Muscle of arm (tissue), 14 donors: ENCODE results near the gene FEZF1. TPM values are rescaled to one million over a fixed set of nuclear protein-coding genes. Genes with fewer than 3 reads are reported as not detected.

Experiments used
- DNase-seq: peaks from one replicate; pipeline ENCODE4 v3.0.0-alpha.2; 2013
- long read RNA-seq, 11 donors: transcript quantifications; one replicate each; lab custom pipeline, GENCODE V29; 2026
- polyA plus RNA-seq, 12 donors: library from polyadenylated mRNA; unstranded; fragments of 120-200 nt; gene quantifications; one replicate each; pipeline ENCODE4 v1.2.1, GENCODE V29; 2013; ENCODE audit not compliant: insufficient read length in 12 of 12

The FEZF1 gene
- polyA plus RNA-seq, result not detected
- long read RNA-seq, donor 1, result 0 reads
- long read RNA-seq, donor 2, result 0 reads
- long read RNA-seq, donor 3, result 0 reads
- long read RNA-seq, donor 4, result 0 reads
- long read RNA-seq, donor 5, result 0 reads
- long read RNA-seq, donor 6, result 0 reads
- long read RNA-seq, donor 7, result 0 reads
- long read RNA-seq, donor 8, result 0 reads
- long read RNA-seq, donor 9, result 0 reads
- long read RNA-seq, donor 10, result 0 reads
- long read RNA-seq, donor 11, result 0 reads

DNA sequence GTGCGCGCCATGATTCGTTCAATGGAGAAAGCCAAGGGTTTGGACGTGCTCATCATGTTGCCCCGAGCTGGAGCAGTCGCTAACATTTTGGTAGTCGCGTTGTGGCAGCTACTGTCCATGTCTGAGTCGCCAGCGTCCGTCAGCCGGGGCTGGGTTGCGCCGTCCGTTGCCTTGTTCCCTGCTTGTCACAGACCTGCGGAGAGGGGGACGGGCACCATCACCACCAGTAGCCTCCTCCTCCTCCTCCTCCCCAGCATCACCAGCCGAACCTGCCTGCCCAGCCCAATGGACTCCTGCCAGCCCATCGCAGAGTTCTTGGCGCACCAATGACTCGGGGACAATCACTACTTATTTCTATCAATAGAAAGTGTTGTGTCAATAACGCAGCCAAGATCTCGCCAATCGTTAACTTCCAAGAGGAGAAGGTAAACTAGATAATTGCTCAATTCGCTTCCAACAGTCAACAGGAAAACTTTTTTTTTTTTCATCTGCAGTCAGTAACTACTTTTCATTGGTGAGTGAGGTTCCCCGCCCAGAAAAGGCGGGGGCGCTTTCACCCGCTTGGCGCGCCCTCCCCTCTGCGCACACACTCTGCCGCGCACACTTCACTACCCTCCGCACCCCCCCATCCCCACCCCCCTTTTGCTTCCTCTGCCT is at the start of gene FEZF1:
Gene FEZF1 (minus strand): TSS at position 432 of the 657 bp plus-strand sequence. CDS start 313 bp downstream, at position 119.
- no peak for DNase-seq

DNA sequence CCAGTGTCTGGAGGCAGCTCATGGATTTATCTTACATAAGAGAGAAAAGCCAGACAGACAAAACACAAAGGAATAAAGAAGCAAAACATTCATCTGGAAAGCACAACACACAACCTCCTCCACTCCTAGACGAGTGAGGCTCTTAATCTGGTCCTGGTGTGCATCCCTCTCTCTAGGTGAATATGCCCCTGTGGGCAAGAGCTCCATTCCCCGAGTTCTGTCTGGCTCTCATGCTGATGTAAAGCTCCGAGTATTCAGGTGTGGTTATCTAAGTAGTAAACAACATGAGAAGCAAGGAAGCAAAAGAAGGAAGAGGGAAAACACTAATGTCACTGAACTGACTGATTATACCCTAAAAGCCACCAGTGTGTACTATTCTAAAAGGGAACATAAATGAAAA is 47.9 kb upstream of the FEZF1 start:
- DNase-seq, result no peak

DNA sequence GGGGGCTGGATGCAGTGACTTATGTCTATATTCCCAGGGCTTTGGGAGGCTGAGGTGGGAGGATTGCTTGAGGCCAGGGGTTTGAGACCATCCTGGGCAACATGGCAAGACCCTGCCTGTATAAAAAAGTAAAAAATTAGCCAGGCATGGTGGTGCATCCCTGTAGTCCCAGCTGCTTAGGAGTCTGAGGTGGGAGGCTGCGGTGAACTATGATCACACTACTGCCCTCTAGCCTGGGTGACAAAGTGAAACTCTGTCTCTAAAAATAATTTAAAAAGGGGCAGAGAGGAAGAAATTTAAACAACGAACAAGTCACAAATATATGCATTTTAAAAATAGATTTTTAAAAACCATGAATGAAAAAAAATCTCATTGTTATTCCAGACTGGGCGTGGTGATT is 46.2 kb upstream of the FEZF1 start:
- DNase-seq, result no peak

DNA sequence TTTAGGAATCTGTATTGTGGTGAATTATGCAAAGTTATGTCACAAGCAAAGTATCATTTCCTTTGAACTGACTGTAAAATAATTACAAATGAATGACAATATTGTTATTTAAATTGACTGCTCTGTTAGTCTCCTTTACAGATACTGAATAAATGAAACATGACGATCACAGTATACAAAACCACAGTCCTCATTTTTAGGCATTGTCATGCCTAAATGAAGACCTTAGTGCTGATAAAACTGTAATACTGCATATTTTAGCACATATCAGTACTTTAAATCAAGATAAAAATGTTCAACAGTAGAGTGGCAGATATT is 39.7 kb upstream of the FEZF1 start:
- DNase-seq, result no peak

DNA sequence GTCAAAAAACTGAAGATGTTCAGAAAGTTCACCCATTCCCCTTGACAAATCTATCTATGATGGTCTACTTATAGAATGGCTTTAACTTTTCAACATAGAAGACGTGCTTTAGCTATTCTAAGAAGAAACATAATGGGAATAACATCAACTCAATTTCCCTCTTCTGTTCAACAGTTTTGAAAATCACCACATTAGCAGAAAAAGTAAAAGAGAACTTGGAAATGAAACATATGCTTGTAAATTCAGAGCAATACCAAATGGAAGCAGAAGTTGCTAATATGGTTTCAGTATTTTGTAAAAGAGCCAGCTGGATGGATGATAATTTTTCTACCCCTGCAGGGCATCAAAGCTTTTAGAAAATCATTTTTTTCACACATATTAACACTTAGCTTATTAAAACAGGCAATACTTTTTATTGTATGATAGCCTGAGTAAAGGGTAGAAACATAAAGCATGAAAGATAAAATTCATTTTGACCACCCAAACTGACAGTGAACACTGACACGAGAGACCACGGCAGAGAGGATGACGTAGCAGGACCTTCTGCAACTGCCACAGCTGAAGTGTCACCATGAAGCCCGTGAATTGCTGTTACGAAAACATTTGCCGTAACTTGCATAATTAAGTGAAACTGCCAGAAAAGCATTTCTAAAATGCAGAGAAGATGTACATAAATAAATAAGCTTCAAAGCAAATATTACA is 39.2 kb upstream of the FEZF1 start:
- DNase-seq, result no peak

DNA sequence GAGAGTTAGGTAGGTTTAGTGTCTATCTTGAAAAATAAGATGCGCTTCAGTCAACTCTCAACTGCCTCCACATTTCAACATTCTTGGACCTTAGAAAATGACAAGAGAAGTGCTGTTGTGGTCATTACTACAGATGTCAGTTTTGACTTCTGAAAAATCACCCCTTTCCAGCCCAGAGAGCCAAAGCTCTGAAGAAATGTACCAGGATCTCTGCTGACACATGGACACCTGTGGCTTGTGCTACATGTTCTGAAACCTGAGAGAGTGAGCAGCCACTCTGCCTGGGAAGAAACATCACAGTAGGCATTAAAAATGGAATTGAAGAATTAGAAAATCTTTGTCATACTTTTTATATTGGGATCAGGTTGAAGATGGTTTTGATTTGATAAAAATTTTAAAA is 35.9 kb upstream of the FEZF1 start:
- no peak for DNase-seq

DNA sequence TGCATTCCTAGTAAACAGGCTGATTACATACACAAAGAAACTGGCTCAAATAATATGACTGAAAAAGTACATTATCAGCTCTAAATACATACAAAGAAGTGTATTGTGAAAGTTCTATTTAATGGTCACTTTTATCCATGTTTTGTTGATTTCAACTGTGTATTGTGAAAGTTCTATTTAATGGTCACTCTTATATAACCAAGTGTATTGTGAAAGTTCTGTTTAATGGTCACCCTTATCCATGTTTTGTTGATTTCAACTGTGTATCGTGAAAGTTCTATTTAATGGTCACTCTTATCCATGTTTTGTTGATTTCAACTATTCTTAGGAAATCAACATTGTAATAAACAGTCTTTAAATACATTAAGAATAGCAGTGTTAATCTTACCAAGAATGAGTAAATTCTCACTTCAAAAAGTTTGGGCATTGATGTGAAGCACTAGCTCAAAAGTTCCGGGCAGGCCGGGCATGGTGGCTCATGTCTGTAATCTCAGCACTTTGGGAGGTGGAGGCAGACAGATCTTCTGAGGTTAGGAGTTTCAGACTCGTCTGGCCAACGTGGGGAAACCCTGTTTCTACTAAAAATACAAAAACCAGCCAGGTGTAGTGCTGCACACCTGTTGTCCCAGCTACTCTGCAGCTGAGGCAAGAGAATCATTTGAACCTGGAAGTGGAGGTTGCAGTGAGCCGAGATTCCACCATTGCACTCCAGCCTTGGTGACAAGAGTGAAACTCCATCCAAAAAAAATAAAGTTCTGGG is 34.8 kb upstream of the FEZF1 start:
- no peak for DNase-seq

DNA sequence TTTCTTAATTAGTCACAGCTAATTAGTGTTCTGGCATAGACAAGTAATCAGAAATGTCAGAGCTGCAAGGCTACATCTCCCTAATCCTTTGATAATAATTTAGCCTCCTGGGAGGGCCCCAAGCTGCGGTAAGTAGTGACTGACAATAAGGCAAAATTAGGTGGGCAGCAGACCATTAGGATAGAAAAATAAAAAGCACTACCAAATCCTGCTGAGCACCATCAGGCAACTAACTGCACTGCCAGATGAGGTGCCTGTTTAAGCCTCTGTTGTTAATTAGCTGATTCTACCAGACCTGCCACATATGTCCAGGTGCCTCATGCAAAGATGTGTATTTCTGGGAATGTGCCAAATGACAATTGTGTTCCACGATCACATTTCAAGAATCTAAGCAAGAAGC is 32.5 kb upstream of the FEZF1 start:
- DNase-seq, result no peak

DNA sequence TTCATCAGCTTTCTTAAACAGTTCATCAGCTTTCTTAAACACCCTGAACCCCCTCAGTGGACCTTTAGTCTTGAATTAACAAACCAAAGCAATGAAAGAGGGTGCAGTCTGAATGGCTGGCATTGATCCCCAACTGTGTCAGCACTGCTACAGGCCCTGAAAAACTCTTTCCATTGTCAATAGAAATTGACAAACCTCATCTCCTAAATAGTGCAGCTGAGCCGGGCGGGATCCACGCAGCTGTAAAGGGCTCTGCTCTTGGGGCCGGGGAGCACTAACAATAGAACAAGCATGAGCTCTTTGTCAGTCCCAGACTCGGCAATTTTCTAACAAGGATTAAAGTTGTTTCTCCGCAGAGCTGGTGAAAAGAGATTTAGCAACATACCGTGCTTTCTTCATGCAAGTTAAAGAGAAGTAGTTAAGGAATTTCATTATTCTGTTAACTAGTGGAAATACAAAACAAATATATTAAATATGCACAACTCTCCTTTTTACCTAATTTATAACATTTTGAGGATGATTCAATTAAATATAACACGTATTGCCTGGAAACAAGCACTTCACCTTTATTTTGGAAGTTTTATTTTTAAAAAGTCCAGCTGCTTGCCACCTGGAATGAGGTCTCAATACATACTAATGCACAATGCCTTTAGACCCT is 24.7 kb upstream of the FEZF1 start:
- DNase-seq, result no peak

DNA sequence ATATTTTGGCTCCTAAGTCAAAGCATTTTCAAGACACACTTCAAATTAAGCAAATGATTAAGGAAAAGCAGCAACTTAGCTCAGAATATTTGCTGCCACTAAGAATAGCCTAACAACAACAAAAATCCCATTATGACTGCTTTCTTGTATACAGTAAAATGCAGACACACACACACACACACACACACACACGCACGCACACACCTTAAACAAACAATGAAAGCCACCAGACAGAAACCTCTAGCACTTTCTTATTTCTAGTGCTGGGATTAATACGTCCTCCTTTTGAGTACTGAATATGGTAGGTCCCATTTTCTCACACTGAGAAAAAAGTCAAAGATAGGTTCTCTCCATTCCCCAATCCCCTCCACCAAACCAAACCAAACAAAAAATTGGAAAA is 23.4 kb upstream of the FEZF1 start:
- no peak for DNase-seq

DNA sequence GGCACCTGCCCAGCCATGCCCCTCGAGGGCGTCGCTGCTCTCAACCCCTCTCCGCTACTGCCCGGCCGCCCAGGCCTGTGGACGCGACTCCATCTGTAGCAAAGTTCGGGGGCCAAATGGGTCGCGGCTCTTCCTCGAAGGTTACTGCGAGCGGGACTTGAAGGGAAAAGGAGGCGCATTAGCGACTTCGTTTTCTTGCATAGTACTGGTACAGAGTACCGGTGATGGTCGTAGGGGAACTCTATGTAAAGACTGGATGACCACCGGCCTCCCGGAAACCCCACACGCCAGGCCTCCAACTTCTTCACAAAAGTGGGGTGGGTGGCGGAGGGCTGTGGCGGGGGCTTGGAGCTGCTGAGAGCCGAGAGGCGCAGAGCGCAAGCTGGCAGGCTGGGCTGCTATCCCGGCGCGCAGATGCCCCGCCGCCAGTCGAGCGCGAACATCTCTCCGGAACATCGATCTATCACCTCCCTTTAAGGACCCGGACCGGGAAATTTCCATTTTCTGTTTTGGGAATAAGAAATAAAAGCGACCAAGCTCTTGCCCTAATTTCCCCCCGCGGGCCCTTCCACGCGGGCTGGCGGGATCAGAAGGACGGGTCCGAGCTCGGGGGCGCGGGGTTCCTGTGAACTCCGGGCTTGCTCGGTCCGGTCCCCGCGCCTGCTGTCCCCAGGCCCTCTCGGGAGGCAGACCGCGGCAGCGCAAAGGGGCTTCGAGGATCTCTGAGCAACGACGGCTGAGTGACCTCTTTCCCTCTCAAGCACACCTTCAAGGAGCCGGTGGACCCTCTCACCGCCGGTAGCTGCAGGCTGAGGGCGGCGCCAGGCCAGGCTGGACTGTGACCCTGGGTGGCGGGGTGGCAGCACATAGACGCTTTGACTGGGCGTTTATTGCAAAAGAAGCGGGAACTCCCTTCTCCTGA is 12.2 kb upstream of the FEZF1 start:
- no peak for DNase-seq

DNA sequence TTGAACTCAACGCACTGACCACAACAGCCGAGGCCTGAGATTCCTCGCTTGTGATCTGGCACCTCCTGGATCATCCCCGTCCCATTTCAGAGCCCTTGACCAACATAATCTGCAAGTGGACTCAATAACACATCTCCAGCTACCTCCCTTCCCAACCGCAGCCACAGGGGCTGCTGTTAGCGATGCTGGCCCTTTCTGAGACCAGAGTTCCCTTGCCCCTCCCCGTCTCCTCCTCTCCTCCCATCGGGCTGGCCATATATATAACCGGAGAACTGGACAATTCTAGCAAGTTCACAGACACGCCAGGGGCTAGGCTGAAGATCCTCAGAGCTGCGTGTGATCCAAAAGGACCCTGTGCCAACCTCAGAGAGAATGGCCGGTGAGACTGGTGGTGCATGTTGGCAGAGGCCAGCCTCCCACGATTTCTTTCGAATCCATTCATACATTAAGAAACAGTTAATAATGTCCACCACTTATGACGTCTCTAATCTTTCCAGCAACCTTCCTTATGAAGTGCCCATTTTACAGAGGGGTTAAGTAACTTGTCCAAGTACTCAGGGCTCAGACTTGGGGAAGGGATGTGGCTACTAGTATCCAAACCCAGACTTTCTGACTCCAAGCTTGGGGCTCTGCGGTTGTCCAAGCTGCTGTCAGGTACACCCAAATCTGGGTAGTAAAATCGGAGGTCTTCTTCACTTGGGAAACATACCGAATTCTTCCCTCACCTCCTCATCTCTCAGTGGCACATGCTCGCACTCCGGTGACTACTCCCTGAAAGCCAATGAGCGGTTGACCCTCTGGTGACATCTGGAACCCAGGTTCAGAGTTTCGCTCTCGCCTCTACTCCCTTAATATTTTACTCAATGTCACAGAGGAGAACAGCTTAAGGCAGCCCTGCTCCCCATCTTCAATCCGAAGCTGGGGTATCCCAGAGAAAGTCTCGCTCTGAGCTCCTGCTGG is 11.2 kb upstream of the FEZF1 start:
- no peak for DNase-seq

DNA sequence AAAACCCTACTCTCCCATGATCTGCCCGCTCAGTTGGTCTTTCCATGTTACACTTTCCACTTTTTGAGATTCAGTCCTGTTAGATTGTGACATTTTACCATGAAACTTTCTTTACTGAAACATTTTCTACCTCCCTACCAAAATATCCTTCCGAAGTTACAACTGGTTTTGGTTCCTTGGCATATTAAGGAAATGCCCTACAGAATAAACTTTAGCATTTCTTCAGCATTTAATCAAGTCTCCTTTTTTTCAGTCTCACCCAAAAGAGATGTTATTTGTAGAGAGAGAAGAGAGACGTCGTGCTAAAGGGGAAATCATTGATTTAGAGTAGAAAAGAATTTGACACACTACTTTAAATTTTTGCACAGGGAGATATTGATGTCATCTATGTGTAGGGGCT is 9.7 kb upstream of the FEZF1 start:
- DNase-seq, result no peak

DNA sequence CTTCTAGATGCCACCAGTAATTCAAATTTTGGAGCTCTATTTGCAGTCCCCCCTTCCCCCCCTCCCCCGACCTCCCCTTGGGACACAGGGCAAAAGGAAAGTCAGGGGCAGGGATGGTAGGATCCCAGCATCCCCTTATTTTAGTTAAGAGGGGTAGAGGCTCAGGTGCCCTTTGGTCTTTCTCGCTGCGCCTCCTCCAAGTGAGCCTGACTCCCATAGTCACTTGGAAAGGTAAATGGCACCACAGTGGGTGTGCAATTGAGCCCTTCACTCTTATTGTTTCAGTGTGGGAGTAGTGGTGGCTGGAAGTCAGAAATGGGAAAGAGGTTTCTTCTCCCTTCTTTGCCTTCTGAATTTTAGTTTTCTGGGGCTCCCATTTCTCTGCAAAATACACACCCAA is 8.2 kb upstream of the FEZF1 start:
- no peak for DNase-seq

DNA sequence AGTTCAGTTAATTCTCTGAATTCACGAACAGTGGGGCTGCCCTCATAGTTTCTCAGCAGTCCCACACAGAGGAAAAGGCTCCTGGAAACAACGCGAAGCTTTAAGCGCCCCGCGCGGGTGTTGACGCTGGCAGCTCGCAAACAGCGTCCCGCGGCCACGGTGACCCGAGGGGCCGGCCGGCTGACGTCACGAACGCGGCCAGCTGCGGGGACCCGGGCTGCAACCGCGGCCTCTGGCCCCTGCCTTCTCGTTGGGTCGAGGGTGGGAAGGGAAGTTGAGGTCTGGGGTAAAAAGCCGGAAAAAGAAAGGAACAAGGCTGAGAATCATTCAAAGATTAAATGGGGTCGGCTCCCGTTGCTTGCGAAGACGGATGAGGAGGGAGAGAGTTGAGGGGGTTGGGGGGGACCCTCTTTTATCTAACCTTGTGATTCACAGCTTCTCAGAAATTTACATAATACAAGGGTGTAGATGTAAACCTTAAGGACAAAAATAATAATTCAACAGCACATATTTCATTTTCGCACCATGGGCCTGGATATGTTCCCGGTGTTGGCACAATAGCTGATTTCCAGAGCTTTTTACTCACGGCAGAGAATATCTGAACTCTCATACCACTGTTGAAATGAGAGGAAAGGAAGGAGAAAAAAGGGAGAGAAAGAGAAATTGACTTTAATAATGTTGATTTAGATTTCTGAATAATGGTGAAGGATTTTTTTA is 7.3 kb upstream of the FEZF1 start:
- DNase-seq, result no peak

DNA sequence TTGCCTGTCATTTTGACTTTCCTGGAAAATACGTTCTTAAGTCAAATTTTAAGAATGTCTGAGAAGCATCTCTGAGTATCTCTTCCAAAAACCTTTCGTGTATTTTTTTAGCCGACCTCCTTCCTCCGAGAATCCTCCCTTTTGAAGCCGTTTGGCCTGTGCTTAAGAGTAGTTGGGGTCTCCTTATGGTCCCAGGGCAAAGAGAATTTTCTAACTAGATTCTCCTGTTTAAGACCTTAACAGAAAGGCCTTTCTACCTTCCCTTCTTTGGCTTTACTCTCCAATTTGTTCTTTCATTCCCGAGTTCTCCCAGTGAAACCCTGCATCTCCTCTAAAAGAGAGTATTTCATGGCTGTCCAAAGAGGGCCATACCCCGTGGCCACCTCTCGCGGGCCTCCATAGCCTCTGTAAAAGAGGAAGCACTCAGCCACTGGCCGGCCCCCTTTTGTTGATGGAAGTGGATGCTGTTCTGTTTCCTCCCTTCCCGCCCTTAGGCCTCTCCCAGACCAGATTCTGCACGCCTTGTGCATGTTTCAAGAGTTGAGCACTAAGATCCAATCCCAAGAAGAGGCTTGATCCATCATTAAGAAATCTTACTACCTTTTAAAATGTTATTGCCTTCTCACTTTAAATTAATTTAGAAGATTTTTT is 6.6 kb upstream of the FEZF1 start:
- DNase-seq, result no peak

DNA sequence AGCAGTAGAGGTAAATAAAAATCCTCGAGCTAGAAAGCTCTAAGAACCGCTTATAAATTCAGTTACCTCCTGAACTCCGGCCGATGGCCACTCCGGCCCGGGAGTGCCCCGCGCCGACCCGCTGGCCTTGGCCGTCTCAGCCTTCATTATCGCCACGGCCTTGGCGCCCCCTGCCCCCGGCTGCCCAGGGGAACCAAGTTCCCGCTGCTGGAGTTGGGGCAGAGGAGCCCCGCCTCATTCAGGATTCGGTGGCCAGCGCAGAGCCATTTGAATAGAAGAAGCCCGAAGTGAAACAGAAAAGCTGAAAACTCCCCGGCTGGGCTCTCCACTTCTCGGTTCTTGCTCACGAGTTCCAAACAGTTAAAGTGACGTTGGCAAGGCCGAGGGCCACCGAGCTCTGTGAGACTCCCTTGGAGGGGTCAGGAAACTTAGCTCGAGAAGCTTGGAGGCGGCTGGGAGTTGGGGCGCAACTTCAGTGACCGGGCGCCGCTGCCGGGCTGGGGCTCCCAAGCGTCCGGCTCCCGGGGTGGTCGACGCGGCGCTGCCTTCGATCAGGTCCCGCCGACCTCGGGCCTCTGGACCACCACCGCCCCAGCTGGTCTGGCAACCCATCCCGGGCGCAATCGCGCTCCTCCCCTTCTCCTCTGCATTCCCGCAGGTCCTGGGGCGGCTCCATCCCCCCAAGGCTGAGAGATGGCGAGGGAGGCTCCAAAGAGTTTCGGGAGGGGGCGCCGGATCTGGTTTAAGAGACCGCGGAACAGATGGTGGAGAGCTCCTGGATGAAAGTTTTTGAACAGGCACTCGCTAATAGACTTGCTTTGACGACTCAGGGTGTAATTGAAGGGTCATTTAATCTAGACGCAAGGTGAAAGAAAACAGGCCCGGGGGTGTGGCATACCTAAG is 5.8 kb upstream of the FEZF1 start:
- DNase-seq, result no peak
